Stimulated activated CD8-positive, alpha-beta memory T cell treated with anti-CD3 and anti-CD28 coated beads, Interleukin-2, amount 100 ng/mL, for 48 hours (primary cell): ENCODE measurements around the gene CNPY4.
"Not testable (repeated sequence)": the region's sequence is repeated elsewhere in the genome, so short reads cannot be mapped to it uniquely, and the experiment has no call there.

ENCODE experiments used
- DNase-seq, 2 donors: peaks; one replicate each; pipeline ENCODE4 v3.0.0-alpha.2; 2020; ENCODE audit warnings: low read depth in 2 of 2

CNPY4 gene

DNA sequence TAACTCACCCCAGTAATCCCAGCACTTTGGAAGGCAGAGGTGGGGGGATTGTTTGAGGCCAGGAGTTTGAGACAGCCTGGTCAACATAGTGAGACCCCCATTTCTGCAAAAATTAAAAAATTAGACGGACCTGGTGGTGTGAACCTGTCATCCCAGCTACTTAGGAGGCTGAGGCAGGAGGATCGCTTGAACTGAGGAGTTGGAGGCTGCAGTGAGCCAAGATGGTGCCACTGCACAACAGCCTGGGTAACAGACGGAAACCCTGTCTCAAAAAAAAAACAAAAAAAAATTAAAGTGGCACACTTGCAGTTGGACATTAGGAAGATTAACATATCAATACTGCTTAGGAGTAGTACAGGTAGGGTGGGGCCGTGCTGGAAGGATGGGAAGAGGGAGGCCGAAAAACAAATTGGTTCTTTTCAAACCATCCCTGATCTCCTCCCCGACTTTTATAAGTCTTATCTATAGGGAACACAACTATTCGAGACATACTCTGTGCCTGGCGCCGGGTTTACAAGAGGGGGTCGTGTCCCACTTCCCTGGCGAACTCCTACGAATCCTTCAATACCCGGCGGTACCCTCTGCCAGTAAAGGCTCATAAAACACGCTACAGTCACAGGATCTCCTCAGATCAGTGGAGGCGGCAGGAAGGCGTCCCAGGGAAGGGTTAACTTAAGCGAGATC is 904 bp upstream of the CNPY4 start:
- no peak for DNase-seq

GRCh38 chr7:100119970-100120732 is 717 bp downstream of the CNPY4 start:
- peak in 1 of 2 donors; percentile 50 for DNase-seq

DNA sequence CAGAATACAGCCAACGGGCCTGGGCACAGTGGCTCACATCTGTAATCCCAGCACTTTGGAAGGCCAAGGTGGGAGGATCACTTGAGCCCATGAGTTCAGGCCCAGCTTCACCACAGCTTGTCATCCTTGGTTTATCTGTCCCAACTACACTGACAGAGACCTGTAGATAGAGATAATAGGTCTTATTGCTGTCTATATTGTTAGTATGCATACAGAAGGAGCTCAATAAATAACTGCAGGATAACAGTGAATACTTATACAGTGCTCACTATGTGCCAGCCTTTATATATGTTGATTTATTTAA is 1.3 kb downstream of the CNPY4 start:
- no peak for DNase-seq

DNA sequence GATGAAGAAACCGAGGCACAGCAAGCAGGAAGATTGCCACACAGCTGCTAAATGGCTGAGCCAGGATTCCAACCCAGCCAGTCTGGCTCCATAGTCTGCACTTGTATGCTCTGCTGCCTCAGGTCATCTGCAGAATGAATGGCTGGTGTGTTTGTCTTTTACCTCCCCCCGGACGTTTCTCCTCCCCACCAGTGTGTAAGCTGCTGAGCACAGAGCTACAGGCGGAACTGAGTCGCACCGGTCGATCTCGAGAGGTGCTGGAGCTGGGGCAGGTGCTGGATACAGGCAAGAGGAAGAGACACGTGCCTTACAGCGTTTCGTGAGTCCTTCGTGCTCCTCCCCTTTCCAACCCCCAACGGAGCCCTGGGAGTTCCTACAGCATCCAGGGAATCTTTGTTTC is 2.6 kb downstream of the CNPY4 start:
- no peak for DNase-seq

- no peak for DNase-seq
Observed at GRCh38 chr7:100122568-100122967, 3.1 kb downstream of the CNPY4 start.

DNA sequence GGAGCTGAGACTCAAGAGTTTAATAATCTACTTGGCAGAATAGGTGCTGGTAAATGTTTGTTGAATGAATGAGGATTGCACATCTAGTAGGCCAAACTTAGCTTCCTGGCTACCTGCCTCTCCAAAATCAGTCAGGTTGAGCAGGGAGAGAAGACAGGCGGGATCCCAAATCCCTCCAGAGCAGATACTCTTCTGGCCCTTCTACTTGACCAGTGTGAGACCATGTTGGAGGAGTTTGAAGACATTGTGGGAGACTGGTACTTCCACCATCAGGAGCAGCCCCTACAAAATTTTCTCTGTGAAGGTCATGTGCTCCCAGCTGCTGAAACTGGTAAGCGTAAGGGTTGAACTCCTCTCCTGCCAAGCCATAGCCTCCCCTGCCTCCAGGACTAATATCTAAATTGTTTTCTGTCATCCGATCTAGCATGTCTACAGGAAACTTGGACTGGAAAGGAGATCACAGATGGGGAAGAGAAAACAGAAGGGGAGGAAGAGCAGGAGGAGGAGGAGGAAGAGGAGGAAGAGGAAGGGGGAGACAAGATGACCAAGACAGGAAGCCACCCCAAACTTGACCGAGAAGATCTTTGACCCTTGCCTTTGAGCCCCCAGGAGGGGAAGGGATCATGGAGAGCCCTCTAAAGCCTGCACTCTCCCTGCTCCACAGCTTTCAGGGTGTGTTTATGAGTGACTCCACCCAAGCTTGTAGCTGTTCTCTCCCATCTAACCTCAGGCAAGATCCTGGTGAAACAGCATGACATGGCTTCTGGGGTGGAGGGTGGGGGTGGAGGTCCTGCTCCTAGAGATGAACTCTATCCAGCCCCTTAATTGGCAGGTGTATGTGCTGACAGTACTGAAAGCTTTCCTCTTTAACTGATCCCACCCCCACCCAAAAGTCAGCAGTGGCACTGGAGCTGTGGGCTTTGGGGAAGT is 5.1 kb downstream of the CNPY4 start:
- DNase-seq: no peak

GRCh38 chr7:100126239-100126930 is 7.0 kb downstream of the CNPY4 start:
- no peak for DNase-seq

DNA sequence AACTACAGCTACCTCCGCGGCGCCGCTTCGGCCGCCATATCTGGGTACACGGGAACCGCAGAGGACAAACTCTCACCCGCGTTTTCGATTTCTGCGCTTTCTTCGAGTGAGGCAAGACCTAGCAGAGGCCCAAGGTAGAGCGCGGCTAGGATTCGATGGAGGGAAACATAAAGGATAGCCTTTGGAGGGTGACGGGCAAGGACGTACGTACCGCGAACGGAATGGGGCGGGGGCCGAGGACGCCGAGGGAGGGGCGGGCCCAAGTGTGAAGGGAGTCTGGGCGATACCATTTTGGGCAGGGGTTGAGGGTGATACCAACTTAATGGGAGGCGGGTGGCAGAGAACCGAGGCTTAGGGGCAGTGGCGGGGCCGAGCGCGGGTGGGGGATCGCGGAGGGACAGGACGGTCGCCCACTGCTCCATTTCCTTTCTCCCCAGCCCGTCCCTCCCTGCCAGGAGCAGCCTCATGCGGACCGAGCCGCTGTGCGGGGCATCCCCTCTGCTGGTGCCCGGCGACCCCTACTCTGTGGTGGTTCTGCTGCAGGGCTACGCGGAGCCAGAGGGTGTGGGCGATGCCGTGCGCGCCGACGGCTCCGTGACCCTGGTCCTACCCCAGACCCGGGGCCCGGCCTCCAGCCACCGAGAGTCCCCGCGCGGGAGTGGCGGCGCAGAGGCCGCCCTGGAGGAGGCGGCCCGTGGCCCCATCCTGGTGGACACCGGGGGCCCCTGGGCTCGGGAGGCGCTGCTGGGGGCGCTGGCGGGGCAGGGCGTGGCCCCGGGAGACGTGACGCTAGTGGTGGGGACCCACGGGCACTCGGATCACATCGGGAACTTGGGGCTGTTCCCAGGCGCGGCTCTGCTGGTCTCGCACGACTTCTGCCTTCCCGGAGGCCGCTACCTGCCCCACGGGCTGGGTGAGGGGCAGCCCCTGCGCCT is 7.8 kb downstream of the CNPY4 start, which contains the start of gene MBLAC1:
TSS of gene MBLAC1 (plus strand) at position 37 of the 935 bp plus-strand sequence. CDS start at position 466, 429 bp downstream.
- peak; percentile 82 to 89 for DNase-seq

GRCh38 chr7:100127866-100128636 is 8.6 kb downstream of the CNPY4 start:
- DNase-seq: no peak

GRCh38 chr7:100128637-100128963 is 9.2 kb downstream of the CNPY4 start:
- DNase-seq: no peak

DNA sequence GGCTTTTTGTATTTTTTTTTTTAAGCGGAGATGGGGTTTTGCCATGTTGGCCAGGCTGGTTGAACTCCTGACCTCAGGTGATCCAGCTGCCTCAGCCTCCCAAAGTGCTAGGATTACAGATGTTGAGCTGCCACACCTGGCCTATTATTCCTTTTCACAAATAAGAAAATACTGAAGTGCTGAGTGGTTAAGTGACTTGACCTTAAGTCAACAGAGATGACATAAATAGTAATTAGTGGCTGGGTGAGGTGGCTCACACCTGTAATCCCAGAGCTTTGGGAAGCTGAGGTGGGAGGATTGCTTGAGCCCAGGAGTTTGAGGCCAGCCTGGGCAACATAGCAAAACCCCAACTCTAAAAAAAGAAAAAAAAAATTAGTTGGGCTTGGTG is 10.8 kb downstream of the CNPY4 start:
- DNase-seq: not testable (repeated sequence)

- DNase-seq: peak; percentile 71 to 77
Observed at GRCh38 chr7:100130608-100131453, 11.4 kb downstream of the CNPY4 start.

GRCh38 chr7:100132126-100132525 is 12.7 kb downstream of the CNPY4 start:
- DNase-seq: no peak

DNA sequence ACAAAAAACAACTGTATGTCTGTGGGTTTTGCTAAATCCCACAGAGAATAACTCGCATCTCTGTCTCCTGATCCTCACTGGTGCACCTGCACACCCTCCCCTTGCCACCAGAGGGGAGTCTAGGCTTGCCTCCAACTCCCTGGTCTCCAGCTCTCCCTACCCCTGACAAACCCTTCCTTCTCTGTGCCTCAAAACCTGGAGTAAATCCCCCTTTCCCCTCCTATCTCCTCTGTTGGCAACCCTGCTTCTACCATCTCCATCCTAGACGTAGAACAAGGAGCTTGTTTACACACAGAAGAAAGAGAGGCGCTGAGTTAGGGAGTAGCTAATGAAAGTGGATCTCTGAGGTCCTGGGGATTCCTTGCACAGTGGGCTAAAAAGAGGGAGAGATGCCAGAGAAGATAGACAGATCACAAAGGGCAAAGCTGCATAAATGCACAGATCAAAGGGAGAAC is 13.3 kb downstream of the CNPY4 start:
- peak in 1 of 2 donors; percentile 50 for DNase-seq

GRCh38 chr7:100137851-100138760 is 18.7 kb downstream of the CNPY4 start:
- no peak for DNase-seq

DNA sequence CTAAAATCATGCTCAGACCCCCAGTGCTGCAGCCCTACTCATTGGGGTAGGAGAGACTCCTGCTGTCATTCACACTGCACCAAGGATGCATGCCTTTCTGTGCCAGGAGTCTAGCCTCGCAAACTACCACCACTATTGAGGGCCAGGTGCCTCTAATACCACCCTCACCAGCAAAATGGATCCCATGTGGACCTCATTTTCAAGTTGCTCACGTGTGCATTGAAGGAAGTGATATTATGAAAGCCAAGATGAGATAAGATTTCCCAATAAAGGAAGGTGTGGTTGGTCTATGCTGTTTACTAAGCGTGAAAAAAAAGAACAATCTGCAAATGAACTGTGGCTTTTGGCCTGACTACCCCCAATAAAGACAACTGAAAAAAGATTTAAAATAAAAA is 22.1 kb downstream of the CNPY4 start:
- no peak for DNase-seq

DNA sequence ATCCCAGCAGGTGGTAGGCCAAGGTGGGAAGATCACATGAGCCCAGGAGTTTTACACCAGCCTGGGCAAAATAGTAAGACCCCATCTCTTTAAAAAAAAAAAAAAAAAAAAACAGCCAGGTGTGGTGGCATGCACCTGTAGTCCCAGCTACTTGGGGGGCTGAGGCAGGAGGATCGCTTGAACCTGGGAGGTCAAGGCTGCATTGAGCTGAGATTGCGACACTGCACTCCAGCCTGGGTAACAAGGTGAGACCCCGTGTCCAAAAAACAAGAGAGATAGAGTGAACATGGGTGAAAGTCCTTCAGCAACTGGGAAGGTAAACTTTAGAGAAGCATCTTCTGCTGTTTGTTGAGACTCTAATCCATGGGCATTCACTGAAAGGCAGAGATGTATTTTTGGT is 23.0 kb downstream of the CNPY4 start:
- DNase-seq: no peak

- not testable (repeated sequence) for DNase-seq
Observed at GRCh38 chr7:100146350-100146749, 26.9 kb downstream of the CNPY4 start.
